HG03135 (cell line): Measurements from ENCODE around the gene SCN1B.
A peak's percentile ranks its signal among the peaks of the same experiment; 100 is the strongest.
"Not testable (repeated sequence)": the region's sequence is repeated elsewhere in the genome, so short reads cannot be mapped to it uniquely, and the experiment has no call there.

Experiments
- ATAC-seq: cut with Tn5 transposase; IDR thresholded peaks from one replicate; pipeline ENCODE4 v1.9.1; 2021; ENCODE audit warnings: mild to moderate bottlenecking, moderate library complexity; ENCODE audit not compliant: unreplicated experiment

The SCN1B gene

DNA sequence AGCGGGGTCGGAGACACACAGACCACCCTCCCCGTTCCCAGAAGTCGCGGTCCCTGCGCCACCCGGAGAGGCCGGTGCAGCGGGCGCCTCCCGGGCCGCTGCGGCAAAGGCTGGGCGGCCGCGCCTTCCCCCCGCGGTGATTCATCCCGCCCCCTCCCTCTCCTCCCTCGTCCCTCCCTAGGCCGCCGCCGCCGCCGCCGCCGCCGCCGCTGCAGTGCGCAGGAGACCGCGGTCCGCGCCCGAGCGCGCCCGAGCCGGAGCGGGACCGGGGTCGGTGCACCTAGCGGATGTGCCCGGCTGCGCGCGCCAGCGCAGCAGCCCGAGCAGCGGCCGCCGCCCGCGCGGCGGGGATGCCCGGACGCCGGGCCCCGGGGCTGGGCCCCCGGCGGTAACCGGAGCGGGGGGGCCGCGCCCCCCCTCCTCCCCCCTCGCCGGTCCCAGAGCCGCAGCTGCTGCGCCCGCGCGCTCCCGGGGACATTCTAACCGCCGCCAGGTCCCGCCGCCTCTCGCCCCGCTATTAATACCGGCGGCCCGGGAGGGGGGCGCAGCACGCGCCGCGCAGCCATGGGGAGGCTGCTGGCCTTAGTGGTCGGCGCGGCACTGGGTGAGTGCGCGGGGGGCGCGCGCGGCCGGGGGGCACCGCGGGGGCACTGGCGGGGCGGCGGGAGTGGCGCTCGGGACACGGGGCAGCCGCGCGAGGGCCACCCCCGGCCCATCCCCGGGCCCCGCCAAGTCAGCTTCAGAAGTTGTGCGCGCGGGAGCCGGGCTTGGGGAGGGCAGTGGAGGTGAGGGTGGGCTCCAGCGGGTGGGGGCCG, at the start of gene SCN1B:
Gene SCN1B (plus strand): TSS at position 214 of the 815 bp plus-strand sequence. CDS start 351 bp downstream, at position 565.
- ATAC-seq, result no peak

DNA sequence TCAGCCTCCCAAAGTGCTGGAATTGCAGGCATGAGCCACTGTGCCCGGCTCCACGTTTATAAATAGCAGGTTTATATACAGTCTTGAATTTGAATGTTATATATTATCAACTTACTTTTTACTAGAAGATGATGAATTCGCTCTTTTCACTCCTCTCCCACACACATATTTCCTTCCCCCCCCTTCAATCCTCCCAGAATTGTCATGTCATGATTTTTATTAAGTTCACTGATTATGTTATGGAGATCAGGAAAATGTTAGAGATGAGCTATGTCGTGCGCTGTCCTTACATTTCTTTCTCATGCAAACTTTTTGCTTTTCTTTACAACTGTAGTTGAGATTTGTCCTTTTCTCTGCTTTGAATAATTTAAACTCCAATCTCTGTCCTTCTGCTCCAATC, 48.0 kb upstream of the SCN1B start:
- ATAC-seq, result no peak

DNA sequence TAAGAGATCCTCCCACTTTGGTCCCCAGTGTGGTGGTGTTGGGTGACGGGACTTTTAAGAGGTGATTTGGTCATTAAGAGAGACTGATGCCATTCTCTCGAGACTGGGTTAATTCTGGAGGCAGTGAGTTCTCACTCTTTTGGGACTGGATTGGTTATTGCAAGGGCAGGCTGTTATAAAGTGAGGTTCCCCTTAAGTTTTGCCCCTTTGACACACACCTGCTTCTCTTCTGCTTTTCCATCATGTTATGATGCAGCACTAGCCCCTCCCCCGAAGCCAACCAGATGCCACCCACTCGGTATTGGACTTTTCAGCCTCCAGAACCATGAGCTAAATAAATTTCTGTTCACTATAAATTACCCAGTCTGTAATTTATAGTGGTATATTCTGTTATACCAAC, 46.5 kb upstream of the SCN1B start:
- ATAC-seq, result no peak

DNA sequence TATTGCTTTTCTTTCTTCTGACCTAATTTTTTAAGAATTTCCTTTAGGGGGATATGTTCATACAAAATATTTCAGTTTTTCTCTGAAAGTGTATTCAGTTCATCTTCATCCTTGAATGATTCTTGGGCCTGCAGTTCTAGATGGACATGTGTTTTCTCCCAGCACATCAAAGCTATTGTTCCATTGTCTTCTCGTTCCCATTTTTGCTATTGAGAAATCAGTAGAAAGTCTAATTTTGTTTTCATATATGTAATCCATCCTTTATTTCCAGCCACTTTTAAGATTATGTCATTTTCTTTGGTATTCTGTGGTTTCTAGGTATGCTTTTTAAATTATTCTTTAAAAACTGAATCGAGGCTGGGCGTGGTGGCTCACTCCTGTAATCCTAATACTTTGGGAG, 46.0 kb upstream of the SCN1B start:
- ATAC-seq, result no peak

DNA sequence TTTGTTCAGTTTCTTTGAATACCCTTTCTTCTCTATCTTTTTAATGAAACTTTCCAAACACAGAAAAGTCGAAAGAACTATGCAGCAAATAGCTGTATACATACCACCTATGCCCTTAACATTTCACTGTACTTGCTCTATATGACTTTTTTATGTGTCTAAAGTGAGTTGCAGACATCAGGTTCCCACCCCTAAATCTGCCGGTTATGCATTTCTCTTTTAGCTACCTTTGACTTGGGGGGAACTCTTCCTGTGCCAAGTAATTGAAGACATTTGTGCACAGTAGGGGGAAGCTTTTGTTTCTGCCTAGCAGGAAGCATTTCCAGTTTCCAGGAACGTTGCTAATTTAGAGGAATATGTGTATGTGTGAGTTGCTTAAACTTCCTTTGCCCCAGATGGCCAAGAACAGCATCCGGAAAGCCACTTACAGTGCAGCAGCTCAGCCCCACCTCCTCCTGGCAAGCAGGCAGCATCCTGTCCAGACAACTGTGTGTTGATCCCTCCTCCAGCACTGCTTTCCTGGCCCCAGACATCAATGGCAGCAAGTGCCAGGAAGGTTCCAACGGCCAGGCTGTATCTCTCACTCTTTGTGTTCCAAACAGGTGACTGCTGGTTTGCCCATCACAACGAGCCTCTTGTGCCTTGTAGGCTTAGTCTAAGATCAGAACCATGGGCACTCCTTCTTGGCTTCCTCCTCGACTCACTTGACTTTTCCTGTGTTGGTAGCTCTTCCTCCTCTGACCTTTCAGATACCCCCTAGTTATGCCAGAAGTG, 44.8 kb upstream of the SCN1B start:
- no peak for ATAC-seq

DNA sequence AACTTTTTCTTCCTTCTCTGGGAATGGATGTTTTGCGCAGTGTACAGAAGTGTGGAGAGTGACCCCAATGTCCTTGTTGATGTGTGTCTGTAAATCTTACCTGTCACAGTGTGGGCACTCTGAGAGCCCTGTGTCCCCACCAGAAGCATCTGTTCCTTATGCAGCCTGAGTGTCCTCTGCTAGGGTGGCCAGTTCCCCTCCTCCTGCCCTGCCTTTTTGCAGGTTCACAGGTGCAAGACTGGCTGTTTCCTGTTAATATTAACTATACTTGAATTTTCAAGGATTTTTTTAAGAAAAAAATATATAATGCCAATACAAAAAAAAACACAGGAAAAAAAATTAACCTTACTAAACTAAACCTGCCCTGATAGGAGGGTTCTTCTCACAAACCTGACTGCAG, 42.2 kb upstream of the SCN1B start:
- no peak for ATAC-seq

DNA sequence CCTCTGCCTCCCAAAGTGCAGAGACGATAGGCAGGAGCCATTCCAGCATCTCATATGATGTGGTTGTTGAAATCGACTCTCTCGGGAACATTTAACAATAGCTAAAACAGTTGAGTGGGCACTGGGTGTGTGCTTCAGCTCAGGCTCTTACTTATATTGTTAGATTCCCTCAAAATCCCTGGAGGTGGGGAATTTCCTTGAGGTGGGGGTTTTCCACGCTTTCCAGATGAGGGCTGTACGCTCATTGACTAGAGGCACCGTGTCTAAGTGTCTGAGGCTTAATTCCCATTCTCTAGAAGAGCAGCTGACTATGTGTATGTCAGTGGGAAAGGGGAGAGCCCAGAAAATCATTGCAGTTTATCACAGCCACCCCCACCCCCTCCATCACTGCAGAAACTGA, 41.0 kb upstream of the SCN1B start:
- no peak for ATAC-seq

DNA sequence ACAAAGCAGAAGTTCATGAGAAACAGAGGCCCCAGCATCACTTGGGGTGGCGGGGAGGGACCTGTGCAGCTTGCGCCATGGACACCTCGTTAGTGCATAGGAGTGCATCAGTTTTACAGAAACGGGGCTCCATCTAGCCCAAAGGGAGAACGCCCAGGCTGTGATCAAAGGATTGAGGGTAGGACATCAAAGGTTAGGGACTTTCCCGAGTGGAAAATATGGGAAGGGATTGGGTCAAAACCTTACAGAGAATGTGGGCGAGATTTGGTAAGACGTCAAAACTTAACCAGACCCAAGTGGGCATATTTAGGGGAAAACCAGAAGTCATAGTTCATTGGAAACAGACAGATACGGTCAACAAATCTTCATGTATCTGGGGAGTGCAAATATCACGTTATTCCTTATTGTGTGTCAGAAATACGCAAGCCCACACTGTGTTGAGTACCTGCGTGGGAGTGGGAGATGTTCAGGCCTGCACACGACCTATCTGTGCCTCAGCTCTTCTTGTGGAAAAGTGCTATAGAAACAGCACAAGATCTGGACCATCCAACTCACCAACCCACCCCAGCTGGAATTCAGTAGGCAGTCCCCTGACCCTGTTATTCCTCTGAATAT, 39.6 kb upstream of the SCN1B start:
- ATAC-seq, result no peak

DNA sequence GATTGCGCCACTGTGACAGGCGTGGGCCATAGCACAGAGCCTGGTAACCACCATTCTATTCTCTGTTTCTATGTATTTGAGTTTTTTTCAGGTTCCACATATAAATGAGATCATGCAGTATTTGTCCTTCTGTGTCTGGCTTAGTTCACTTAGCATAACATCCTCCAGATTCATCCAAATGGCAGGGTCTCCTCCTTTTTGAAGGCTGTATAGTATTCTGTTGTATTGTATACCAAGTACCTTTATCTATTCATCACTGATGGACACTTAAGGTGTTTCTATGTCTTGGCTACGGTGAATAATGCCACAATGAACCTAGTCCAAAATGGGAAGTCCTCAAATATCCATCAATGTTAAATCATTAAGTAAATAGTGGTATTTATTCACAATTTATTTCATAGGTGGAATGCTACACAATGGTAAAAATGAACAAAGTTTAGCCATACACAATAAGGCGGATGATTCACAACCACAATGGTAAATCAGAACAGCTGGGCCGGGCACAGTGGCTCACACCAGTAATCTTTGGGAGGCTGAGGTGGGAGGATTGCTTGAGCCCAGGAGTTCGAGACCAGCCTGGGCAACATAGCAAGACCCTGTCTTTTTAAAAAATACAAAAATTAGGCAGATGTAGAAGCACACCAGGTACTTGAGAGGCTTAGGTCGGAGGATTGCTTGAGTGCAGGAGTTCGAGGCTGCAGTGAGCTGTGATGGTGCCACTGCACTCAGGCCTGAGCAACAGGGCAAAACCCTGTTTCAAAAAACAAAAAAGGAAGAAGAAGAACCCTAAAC, 38.5 kb upstream of the SCN1B start:
- ATAC-seq, result no peak

DNA sequence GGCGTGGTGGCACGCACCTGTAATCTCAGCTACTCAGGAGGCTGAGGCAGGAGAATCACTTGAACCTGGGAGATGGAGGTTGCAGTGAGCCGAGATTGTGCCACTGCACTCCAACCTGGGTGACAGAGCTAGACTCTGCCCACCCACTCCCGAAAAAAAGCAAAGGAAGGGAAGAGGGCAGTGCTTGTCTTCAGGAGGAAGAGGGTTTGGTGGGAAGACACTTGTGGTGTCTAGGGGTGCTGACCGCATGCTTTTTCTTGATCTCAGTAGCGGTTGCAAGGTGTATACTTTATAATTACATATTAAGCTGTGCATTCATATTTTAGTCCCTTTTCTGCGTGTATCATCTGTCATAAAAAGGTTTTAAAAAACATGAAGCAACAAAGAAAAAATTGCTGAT, 37.7 kb upstream of the SCN1B start:
- not testable (repeated sequence) for ATAC-seq

DNA sequence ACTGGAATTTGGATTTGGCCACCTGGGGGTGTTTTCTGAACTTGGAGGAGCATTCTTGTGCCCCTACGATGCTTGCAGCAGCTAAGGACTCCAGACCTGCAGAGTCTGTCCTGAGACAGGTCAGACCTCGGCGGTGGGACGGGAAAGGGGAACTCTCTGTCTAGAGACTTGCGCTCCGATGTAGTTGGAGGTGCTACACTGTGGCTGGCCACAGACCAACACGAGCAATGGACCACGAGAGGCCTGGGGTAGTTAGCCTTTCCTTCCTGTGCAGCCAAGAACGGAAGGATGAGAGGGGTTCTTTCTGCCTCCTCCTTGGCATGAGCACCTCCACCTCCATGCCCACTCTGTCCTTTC, 36.0 kb upstream of the SCN1B start:
- no peak for ATAC-seq

DNA sequence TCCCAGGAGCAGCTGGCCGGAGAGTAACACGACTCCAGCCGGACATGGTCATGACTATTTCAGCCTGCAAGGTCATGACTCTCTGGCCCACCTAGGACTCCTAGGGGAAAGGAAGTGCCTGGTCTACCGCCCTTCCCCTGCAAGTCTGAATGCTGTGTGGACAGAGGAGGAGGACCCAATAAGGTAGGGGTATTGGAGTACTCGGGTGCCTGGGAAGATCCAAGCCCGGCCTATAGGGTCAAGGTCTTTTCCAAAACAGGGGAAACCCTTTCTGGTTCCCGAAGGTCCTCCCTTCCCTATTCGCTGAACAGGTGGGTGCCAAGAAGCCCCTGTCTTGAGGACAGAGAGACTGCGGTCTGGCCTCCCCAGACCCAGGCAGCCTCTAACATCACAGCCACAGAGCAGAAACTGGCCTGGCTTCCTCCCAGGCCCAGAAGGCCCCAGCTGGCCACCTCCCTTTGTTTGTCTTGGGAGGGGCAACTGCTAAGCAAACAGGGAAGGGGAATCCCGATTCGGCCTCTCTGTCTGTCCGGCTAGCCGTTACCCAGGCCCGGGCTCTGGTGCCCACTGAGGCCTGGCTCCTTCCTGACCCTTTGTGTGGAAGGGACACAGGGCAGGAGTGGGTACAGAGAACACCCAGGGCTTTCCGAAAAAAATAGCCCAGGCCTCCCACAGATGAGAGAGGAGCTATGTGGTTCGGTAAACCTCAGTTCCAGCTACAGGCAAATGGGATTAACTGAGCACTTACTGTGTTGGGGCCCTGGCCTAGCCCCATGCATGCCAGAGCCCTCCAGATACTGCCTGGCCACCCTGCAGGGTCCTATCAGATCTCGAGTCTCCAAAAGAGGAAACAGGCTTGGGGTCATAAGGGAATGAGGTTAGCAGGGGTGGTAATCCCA, 35.4 kb upstream of the SCN1B start:
- no peak for ATAC-seq

DNA sequence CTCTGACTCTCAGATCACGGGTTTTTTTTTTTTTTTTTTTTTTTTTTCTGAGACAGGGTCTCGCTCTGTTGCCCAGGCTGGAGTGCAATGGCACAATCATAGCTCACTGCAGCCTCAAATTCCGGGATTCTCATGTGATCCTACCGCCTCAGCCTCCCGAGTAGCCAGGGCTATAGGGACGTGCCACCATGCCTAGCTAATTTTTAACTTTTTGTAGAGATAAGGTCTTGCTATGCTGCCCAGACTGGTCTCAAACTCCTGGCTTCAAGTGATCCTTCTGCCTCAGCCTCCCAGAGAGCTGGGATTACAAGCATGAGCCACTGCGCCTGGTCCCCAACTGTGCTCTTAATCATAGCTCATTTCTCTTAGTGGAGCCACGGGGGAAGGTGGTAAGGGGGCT, 34.7 kb upstream of the SCN1B start:
- ATAC-seq, result no peak

DNA sequence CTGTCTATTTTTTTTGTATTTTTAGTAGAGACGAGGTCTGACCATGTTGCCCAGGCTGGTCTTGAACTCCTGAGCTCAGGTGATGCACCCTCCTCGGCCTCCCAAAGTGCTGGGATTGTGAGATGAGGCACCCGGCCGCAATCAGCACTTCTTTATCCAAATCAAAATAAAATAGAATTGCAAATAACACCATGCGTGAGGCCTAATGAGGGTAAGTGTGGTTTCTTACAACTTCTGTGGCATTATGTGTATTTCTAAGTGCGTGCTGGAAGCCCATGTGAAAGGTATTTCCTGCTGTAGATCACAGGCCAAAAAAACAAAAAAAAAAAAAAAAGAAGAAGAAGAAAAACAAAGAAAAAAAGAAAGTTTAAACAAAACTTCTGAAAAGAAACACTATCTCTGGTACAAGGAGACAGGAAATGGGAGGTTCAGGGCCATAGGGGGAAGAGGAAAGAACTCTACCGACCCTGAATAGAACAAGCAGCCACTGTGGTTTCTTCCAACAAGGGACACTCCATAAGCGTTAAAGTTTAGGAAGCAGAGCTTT, 33.1 kb upstream of the SCN1B start:
- no peak for ATAC-seq

DNA sequence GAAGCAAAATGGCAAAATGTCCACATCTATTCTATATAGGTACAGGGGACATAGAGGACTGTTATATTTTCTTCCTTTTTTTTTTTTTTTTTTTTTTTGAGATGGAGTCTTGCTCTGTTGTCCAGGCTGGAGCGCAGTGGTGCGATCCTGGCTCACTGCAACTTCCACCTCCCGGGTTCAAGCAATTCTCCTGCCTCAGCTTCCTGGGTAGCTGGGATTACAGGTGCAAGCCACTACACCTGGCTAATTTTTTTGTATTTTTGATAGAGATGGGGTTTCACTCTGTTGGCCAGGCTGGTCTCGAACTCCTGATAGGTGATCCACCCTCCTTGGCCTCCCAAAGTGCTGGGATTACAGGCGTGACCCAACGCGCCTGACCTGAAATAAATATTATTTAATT, 32.0 kb upstream of the SCN1B start:
- not testable (repeated sequence) for ATAC-seq

DNA sequence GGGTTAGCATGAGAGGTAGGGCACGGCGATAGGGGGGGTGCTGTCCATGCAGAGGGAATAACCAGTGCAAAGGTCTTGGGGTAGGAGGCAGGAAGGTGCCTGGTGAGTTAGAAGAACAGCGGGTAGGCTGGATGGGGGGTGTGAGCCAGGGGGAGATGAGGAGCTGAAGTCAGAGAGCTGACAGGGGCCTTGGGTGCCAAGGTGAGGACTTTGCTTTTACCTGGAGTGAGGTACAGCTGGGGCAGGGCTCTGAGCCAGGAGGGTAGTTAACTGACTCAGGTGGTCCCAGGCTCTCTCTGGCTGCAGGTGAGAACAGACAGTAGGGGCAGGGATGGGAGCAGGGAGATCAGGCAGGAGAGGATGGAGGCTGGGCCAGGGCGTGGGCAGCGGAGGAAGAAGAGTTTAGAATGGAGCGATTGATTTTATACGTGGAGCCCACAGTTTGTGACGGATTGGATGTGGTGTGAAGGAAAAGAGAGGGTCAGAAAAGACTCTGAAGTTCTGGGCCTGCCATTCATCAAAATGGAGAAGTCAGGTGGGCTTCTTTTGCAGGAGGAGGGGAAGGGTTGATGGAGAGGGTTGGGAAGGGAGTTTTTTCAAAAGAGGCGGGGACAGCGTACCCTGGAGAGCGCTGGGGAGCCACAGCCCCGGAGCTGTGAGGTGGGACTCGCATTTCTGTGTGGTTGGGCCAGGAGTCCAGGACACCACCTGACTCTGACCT, 31.3 kb upstream of the SCN1B start:
- ATAC-seq, result no peak

DNA sequence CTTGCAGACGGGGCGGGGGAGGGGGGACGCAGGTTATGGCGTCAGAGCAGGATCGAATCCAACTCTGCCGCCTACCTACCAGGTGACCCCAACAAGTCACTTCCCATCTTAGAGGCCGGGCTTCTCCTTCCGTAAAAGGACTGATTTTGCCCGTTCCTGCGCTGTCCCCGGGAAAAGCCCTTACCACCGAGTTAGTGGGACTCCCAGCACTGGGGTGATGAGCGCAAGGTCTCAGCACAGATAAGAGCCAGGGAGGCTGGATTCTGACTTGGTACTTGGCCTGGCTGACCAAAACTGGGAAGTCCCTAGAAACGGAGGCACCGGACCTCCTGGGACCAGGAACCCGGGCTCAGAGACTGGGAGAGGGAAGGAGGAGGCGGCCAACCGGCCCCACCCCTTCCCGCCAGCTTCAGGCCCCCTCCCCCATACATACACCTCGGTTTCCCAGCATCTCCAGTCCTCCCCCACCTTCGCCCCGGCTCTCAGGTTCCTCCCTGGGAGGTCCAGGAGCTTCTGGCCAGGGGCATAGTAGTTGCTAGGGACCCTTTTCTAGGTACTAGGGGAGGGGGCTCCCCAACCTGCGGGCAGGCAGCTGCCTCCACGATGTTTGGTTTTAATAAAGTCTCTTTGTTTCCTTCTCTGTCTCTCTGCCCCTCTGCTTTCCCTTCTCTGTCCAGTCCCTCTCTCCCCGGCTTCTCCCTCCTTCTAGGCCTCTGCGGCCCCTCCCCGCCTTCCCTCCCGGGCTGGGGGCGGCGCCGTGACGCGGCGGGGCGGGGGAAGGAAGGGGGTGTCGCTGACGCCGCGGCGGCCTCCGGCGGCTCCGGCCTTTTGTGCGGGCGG, 30.6 kb upstream of the SCN1B start, which contains the start of gene GRAMD1A:
Gene GRAMD1A (plus strand): TSS at position 826 of the 840 bp plus-strand sequence. CDS start 156 bp downstream, outside the sequence.
- ATAC-seq, result peak; percentile 54

DNA sequence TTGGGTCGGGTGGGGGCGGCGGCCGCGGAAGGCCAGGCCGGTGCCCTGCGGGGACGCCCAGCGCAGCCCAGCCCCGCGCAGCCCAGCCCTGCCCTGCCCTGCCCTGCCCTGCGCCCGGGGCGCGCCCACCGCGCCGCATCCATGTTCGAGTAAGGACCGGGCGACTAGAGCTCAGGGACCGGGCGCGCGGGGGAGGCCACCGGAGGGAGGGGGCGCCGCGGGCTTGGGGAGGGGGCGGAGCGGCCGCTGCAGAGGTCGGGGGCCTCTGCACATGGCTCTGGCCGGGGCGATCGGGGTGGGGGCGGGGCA, 30.0 kb upstream of the SCN1B start:
- no peak for ATAC-seq
